Peyer's patch (tissue), 4 donors: ENCODE data around the gene PTPRZ1.

ENCODE experiments used
- POLR2A ChIP-seq, 2 donors: fragments of 450-650 bp; IDR thresholded peaks; one replicate each; pipeline ENCODE4 v1.5.1; 2017; ENCODE audit warnings: antibody characterized with exemption in 2 of 2, mild to moderate bottlenecking in 2 of 2, moderate library complexity in 2 of 2
- TF ChIP-seq, protein P1 (sequence below), 6 experiments: fragments of 450-650 bp in 4 of 6; fragments of 200-600 bp in 2 of 6; sonication (generic) in 1 of 6; IDR thresholded peaks; one replicate each; pipeline ENCODE4 v1.5.1; 2017 to 2019; ENCODE audit warnings: antibody characterized with exemption in 6 of 6, mild to moderate bottlenecking in 3 of 6, moderate library complexity in 1 of 6

DNA sequence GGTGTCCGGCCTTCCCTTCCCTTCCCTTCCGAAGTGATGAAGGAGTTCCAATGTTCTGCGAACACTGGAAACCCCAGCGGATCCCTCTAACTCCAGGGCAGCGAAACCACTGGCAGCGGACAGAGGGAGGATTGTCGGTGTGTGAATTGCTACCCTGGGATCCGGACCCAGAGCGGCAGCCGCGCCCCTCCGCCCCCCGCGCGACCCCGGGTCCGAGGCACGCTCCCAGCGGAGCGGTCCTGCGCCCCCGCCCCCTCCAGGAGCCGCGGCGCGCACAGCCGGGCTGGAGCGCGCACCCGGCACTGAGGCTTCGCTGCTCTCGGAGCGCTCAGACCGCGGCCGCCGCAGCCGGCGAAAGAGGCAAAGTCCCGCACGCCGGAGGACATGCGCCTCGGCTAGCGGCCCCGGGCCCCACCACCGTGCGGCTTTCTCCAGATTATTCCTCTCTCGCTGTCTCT lies at the start of gene PTPRZ1:
- TF ChIP-seq, protein P1, sequence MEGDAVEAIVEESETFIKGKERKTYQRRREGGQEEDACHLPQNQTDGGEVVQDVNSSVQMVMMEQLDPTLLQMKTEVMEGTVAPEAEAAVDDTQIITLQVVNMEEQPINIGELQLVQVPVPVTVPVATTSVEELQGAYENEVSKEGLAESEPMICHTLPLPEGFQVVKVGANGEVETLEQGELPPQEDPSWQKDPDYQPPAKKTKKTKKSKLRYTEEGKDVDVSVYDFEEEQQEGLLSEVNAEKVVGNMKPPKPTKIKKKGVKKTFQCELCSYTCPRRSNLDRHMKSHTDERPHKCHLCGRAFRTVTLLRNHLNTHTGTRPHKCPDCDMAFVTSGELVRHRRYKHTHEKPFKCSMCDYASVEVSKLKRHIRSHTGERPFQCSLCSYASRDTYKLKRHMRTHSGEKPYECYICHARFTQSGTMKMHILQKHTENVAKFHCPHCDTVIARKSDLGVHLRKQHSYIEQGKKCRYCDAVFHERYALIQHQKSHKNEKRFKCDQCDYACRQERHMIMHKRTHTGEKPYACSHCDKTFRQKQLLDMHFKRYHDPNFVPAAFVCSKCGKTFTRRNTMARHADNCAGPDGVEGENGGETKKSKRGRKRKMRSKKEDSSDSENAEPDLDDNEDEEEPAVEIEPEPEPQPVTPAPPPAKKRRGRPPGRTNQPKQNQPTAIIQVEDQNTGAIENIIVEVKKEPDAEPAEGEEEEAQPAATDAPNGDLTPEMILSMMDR (IDR thresholded peaks at IDR 0.05): no peak
- no peak for TF ChIP-seq POLR2A (IDR thresholded peaks at IDR 0.05)
